Thyroid gland (tissue), 4 donors: Measurements from ENCODE around the gene CDX1.

Source experiments
- POLR2A ChIP-seq, 2 donors: fragments of 450-650 bp; IDR thresholded peaks; one replicate each; pipeline ENCODE4 v1.6.1; 2017; ENCODE audit warnings: antibody characterized with exemption in 2 of 2, mild to moderate bottlenecking in 2 of 2, moderate library complexity in 1 of 2
- TF ChIP-seq, protein P1 (sequence below), 6 experiments: fragments of 200-600 bp in 3 of 6; fragments of 450-650 bp in 3 of 6; sonication (generic) in 3 of 6; IDR thresholded peaks; one replicate each; pipeline ENCODE4 v1.5.1; 2016 to 2019; ENCODE audit warnings: antibody characterized with exemption in 6 of 6, mild to moderate bottlenecking in 2 of 6, inconsistent platforms in 1 of 6, moderate library complexity in 1 of 6

DNA sequence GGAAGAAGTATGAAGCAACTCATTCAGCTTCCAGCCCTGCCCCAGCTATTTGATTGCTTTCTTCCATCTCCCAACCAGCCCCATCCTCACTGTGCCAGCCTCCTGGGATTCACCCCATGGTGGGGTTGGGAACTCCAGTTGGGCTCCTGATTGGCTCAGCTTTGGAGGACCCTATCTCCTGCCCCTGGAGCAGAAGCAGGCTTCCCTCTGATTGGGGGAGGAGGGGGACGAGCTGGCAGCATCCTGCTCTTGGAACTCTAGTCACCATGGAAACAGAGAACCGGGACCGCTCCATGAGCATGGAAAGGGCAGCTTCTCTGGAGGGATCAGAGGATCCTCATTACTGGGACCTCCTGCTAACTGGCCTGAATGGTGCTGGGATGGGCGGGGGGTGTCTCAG lies 25.9 kb downstream of the CDX1 start:
- TF ChIP-seq, protein P1, sequence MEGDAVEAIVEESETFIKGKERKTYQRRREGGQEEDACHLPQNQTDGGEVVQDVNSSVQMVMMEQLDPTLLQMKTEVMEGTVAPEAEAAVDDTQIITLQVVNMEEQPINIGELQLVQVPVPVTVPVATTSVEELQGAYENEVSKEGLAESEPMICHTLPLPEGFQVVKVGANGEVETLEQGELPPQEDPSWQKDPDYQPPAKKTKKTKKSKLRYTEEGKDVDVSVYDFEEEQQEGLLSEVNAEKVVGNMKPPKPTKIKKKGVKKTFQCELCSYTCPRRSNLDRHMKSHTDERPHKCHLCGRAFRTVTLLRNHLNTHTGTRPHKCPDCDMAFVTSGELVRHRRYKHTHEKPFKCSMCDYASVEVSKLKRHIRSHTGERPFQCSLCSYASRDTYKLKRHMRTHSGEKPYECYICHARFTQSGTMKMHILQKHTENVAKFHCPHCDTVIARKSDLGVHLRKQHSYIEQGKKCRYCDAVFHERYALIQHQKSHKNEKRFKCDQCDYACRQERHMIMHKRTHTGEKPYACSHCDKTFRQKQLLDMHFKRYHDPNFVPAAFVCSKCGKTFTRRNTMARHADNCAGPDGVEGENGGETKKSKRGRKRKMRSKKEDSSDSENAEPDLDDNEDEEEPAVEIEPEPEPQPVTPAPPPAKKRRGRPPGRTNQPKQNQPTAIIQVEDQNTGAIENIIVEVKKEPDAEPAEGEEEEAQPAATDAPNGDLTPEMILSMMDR (IDR thresholded peaks at IDR 0.05), result no peak
- TF ChIP-seq POLR2A (IDR thresholded peaks at IDR 0.05), result no peak
